Gastrocnemius medialis (tissue), 4 donors: ENCODE measurements around the gene TSPAN7. TPM values are rescaled to one million over a fixed set of nuclear protein-coding genes. Genes with fewer than 3 reads are reported as not detected.

Experiments used
- ATAC-seq, 2 donors: fragments of 150-250 bp; one replicate each; pipeline ENCODE4 v1.9.1; 2016
- DNase-seq, 2 donors: peaks; one replicate each; pipeline ENCODE4 v3.0.0-alpha.2; 2019
- H3K27ac ChIP-seq, 4 donors: fragments of 200-600 bp; sonication (generic); 1 replicate in 1 of 4; 2 replicates in 3 of 4; pipeline ENCODE4 v1.5.1; 2016 to 2018; ENCODE audit warnings: mild to moderate bottlenecking in 2 of 4, moderate library complexity in 1 of 4
- H3K27me3 ChIP-seq, 3 donors: fragments of 200-600 bp; sonication (generic) in 2 of 3; 1 replicate in 1 of 3; 2 replicates in 2 of 3; pipeline versions ENCODE4 v1.5.1 to v1.6.0; 2016 to 2019; ENCODE audit warnings: mild to moderate bottlenecking in 1 of 3, moderate library complexity in 1 of 3
- H3K36me3 ChIP-seq, 2 donors: fragments of 200-600 bp; sonication (generic) in 1 of 2; one replicate each; pipeline ENCODE4 v1.5.1; 2017 to 2018
- H3K4me1 ChIP-seq, 2 donors: fragments of 200-600 bp; sonication (generic) in 1 of 2; one replicate each; pipeline ENCODE4 v1.5.1; 2016 to 2017; ENCODE audit warnings: mild to moderate bottlenecking in 2 of 2
- H3K4me3 ChIP-seq, 4 donors: fragments of 200-600 bp; sonication (generic) in 3 of 4; 1 replicate in 1 of 4; 2 replicates in 3 of 4; pipeline ENCODE4 v1.5.1; 2016 to 2019; ENCODE audit warnings: mild to moderate bottlenecking in 2 of 4
- H3K9me3 ChIP-seq, 3 donors: fragments of 200-600 bp; sonication (generic) in 2 of 3; 1 replicate in 1 of 3; 2 replicates in 2 of 3; pipeline ENCODE4 v1.5.1; 2016 to 2019
- CTCF ChIP-seq, 5 experiments: fragments of 450-650 bp in 3 of 5; fragments of 200-600 bp in 2 of 5; sonication (generic) in 2 of 5; IDR thresholded peaks in 4 of 5; conservative IDR thresholded peaks in 1 of 5; 1 replicate in 4 of 5; 2 replicates in 1 of 5; pipeline ENCODE4 v1.5.1; 2016 to 2019; ENCODE audit warnings: antibody characterized with exemption in 5 of 5, mild to moderate bottlenecking in 3 of 5, moderate library complexity in 3 of 5
- POLR2A ChIP-seq, 2 donors: fragments of 450-650 bp; IDR thresholded peaks; one replicate each; pipeline ENCODE4 v1.6.1; 2017; ENCODE audit warnings: antibody characterized with exemption in 2 of 2, mild to moderate bottlenecking in 2 of 2, moderate library complexity in 2 of 2
- in situ Hi-C, 4 donors: fragments of 200-750 bp; cut with MboI; loops; one replicate each; pipeline versions ENCODE4 v1.15.0 to v1.8.0; 2017; ENCODE audit warnings: low sequenced_read_pairs in 4 of 4
- intact Hi-C: fragments of 100-400 bp; cut with DNase I; formaldehyde crosslinking; loops from one replicate; pipeline ENCODE4 v1.15.1; 2023; ENCODE audit warnings: low total_unique reads
- total RNA-seq, 4 donors: library from RNA; depleted of rRNA; stranded (reverse); fragments of >200 nt; gene quantifications; one replicate each; pipeline versions ENCODE4 v1.1.0 to v1.2.3, GENCODE V29; 2016

Gene TSPAN7
- total RNA-seq, 4 donors from 2014 or later, result 38.1 to 288 (median 130) TPM

GRCh38 chrX:38641197-38641596 lies 79.9 kb downstream of the TSPAN7 start:
- TF ChIP-seq CTCF (IDR thresholded peaks at IDR 0.05 in 4 of 5, conservative IDR thresholded peaks at IDR 0.05 in 1 of 5) (no peak), POLR2A (IDR thresholded peaks at IDR 0.05) (no peak)

GRCh38 chrX:38643903-38644302 lies 82.6 kb downstream of the TSPAN7 start:
- Histone ChIP-seq H3K4me1 (peaks cover 19 to 22% of the 10 kb centered on the region in 2 donors), H3K9me3 (no peaks in the 10 kb centered on the region), H3K27ac (peak overlapping the region in 2 of 4 donors; percentile 34 to 84), H3K27me3 (no peaks in the 10 kb centered on the region), H3K4me3 (no peak overlapping the region), H3K36me3 (no peaks in the 10 kb centered on the region)
- no peak for ATAC-seq
- in situ Hi-C loops (no loop called here), intact Hi-C loops (no loop called here)
- DNase-seq, result no peak
- TF ChIP-seq CTCF (IDR thresholded peaks at IDR 0.05 in 4 of 5, conservative IDR thresholded peaks at IDR 0.05 in 1 of 5) (no peak), POLR2A (IDR thresholded peaks at IDR 0.05) (no peak)

More at GRCh38 chrX:38641197-38641596, 79.9 kb downstream of the TSPAN7 start:
- no peak overlapping the region for H3K4me3 ChIP-seq
- no peaks in the 10 kb centered on the region for H3K27me3 ChIP-seq
- H3K9me3 ChIP-seq, result no peaks in the 10 kb centered on the region
- in situ Hi-C loops, result no loop called here
- intact Hi-C loops, result no loop called here
- peak overlapping the region in 2 of 4 donors; percentile 9 to 72 for H3K27ac ChIP-seq
- no peaks in the 10 kb centered on the region for H3K36me3 ChIP-seq
- ATAC-seq (no peak), DNase-seq (no peak)
- H3K4me1 ChIP-seq, result peaks cover 37 to 38% of the 10 kb centered on the region in 2 donors

- Histone ChIP-seq H3K9me3 (no peaks in the 10 kb centered on the region), H3K36me3 (no peaks in the 10 kb centered on the region), H3K27ac (peak overlapping the region in 3 of 4 donors; percentile 14 to 84 (median 80)), H3K4me1 (peaks cover 17 to 30% of the 10 kb centered on the region in 2 donors), H3K27me3 (no peaks in the 10 kb centered on the region), H3K4me3 (no peak overlapping the region)
- no peak for DNase-seq
- in situ Hi-C loops, result no loop called here
- TF ChIP-seq CTCF (IDR thresholded peaks at IDR 0.05 in 4 of 5, conservative IDR thresholded peaks at IDR 0.05 in 1 of 5) (no peak), POLR2A (IDR thresholded peaks at IDR 0.05) (no peak)
- intact Hi-C loops, result no loop called here
- ATAC-seq, result no peak
These were observed 84.8 kb downstream of the TSPAN7 start for GRCh38 chrX:38646129-38646528.

- ATAC-seq, result no peak
- DNase-seq, result no peak
- Histone ChIP-seq H3K4me3 (no peak overlapping the region), H3K27ac (peak overlapping the region; percentile 71 to 84 (median 78)), H3K27me3 (no peaks in the 10 kb centered on the region), H3K36me3 (no peaks in the 10 kb centered on the region), H3K4me1 (peaks cover 25 to 38% of the 10 kb centered on the region in 2 donors), H3K9me3 (no peaks in the 10 kb centered on the region)
- in situ Hi-C loops (no loop called here), intact Hi-C loops (no loop called here)
- TF ChIP-seq POLR2A (IDR thresholded peaks at IDR 0.05) (no peak), CTCF (IDR thresholded peaks at IDR 0.05 in 4 of 5, conservative IDR thresholded peaks at IDR 0.05 in 1 of 5) (no peak)
These were observed 87.9 kb downstream of the TSPAN7 start for GRCh38 chrX:38649221-38649620.
